HCT116 (cell line): ENCODE measurements around the gene CD70. TPM values are rescaled to one million over a fixed set of nuclear protein-coding genes. Genes with fewer than 3 reads are reported as not detected.

Experiments used
- ATAC-seq: fragments of 200-7000 bp; cut with Tn5 transposase; 2 replicates; pipeline ENCODE4 v1.9.1; 2020; ENCODE audit warnings: mild to moderate bottlenecking, moderate library complexity
- BruUV-seq: library from RNA; stranded (reverse); fragments of 400-500 nt; replicated peaks from 2 replicates; lab custom pipeline; 2021; lab: Mats Ljungman, UMichigan
- CTCF ChIA-PET: fragments of 300-600 bp; sonication (Branson Sonifier 250); formaldehyde crosslinking; loops from one replicate; lab custom pipeline; 2021; ENCODE audit warnings: antibody characterized with exemption; lab: Charles Lee
- POLR2A ChIA-PET: fragments of 300-600, 350-600 bp; sonication (Branson Sonifier 250); formaldehyde crosslinking; loops from one replicate; lab custom pipeline; 2021; ENCODE audit warnings: antibody characterized with exemption; lab: Charles Lee
- RAD21 ChIA-PET, 2 experiments: fragments of 300-600 bp; sonication (Branson Sonifier 250); formaldehyde crosslinking; loops; one replicate each; lab custom pipeline; 2023; ENCODE audit warnings: low total read pairs in 2 of 2; ENCODE audit not compliant: uncharacterized antibody in 2 of 2, unreplicated experiment in 2 of 2, low non-redundant PET in 1 of 2; lab: Charles Lee
- DNase-seq: peaks from one replicate; pipeline ENCODE4 v3.0.0-alpha.2; 2010; ENCODE audit warnings: low read depth, low spot score
- H2AFZ ChIP-seq: fragments of 200-600 bp; shearing (Covaris generic), sonication (generic); 2 replicates; pipeline ENCODE4 v1.6.1; 2017; ENCODE audit warnings: low read depth, mixed run types, mixed read lengths, antibody characterized with exemption, low read length; ENCODE audit not compliant: poor library complexity, severe bottlenecking
- H3K27ac ChIP-seq: 2 replicates; pipeline ENCODE4 v1.5.1; 2012; ENCODE audit warnings: low read depth, low read length
- H3K27me3 ChIP-seq: fragments of 200-600 bp; sonication (generic); 2 replicates; pipeline ENCODE4 v1.6.1; 2016; ENCODE audit warnings: mixed run types, low read length, mixed read lengths; ENCODE audit not compliant: insufficient read depth
- H3K36me3 ChIP-seq, 2 experiments: fragments of 200-500 bp in 1 of 2; fragments of 200-600 bp in 1 of 2; sonication (Bioruptor generic) in 1 of 2; sonication (generic) in 1 of 2; 2 replicates each; pipeline versions ENCODE4 v1.5.1 to v1.6.1; 2014 to 2016; ENCODE audit warnings: low read length in 2 of 2, inconsistent platforms in 1 of 2, mixed read lengths in 1 of 2, mixed run types in 1 of 2; ENCODE audit not compliant: insufficient read depth in 2 of 2, control insufficient read depth in 1 of 2
- H3K4me1 ChIP-seq, 2 experiments: fragments of 200-600 bp in 1 of 2; sonication (generic) in 1 of 2; 2 replicates each; pipeline versions ENCODE4 v1.5.1 to v1.6.1; 2012 to 2017; ENCODE audit warnings: low read length in 2 of 2, inconsistent platforms in 1 of 2, mild to moderate bottlenecking in 1 of 2, mixed read lengths in 1 of 2, mixed run types in 1 of 2, moderate library complexity in 1 of 2; ENCODE audit not compliant: insufficient read depth in 2 of 2, control insufficient read depth in 1 of 2
- H3K4me2 ChIP-seq: fragments of 200-600 bp; sonication (generic); 2 replicates; pipeline ENCODE4 v1.6.1; 2017; ENCODE audit warnings: mixed run types, low read length, mixed read lengths
- H3K4me3 ChIP-seq, 2 experiments: fragments of 200-600 bp in 1 of 2; sonication (generic) in 1 of 2; replicated peaks in 1 of 2; 2 replicates each; pipeline ENCODE4 v1.5.1; 2011 to 2016; ENCODE audit warnings: low read length in 2 of 2, control low read depth in 1 of 2, low read depth in 1 of 2, mild to moderate bottlenecking in 1 of 2, mixed read lengths in 1 of 2, mixed run types in 1 of 2
- H3K79me2 ChIP-seq: fragments of 200-600 bp; sonication (generic); 2 replicates; pipeline ENCODE4 v1.6.1; 2017; ENCODE audit warnings: mild to moderate bottlenecking, mixed run types, low read length, moderate library complexity, mixed read lengths; ENCODE audit not compliant: insufficient read depth
- H3K9ac ChIP-seq: fragments of 200-600 bp; sonication (generic); 2 replicates; pipeline ENCODE4 v1.6.1; 2016; ENCODE audit warnings: low read length, mixed read lengths
- H3K9me2 ChIP-seq: fragments of 200-600 bp; sonication (generic), shearing (Covaris generic); 2 replicates; pipeline ENCODE4 v1.6.1; 2017; ENCODE audit warnings: mixed run types, mild to moderate bottlenecking, moderate library complexity; ENCODE audit not compliant: insufficient read depth
- H3K9me3 ChIP-seq, 2 experiments: fragments of 200-500 bp in 1 of 2; fragments of 200-600 bp in 1 of 2; sonication (Bioruptor generic) in 1 of 2; sonication (generic) in 1 of 2; 2 replicates each; pipeline ENCODE4 v1.6.1; 2014 to 2017; ENCODE audit warnings: low read length in 2 of 2, mixed read lengths in 2 of 2, inconsistent platforms in 1 of 2, low read depth in 1 of 2, mild to moderate bottlenecking in 1 of 2, mixed run types in 1 of 2, moderate library complexity in 1 of 2; ENCODE audit not compliant: control insufficient read depth in 1 of 2, insufficient read depth in 1 of 2
- H4K20me1 ChIP-seq: fragments of 200-600 bp; sonication (generic), shearing (Covaris generic); 2 replicates; pipeline ENCODE4 v1.6.1; 2017; ENCODE audit warnings: mixed run types, mild to moderate bottlenecking, moderate library complexity; ENCODE audit not compliant: insufficient read depth
- ATF3 ChIP-seq: IDR thresholded peaks from 2 replicates; pipeline ENCODE4 v1.6.1; 2012
- CBX3 ChIP-seq: IDR thresholded peaks from 2 replicates; pipeline ENCODE4 v1.6.1; 2012; ENCODE audit warnings: low read depth
- CEBPB ChIP-seq: IDR thresholded peaks from 2 replicates; pipeline ENCODE4 v1.6.1; 2012; ENCODE audit warnings: low read depth
- CTCF ChIP-seq, 3 experiments: fragments of 200-600 bp in 1 of 3; sonication (generic) in 1 of 3; IDR thresholded peaks in 2 of 3; conservative IDR thresholded peaks in 1 of 3; 2 replicates each; pipeline ENCODE4 v1.5.1; 2012 to 2017; ENCODE audit warnings: low read depth in 2 of 3, low read length in 2 of 3, antibody characterized with exemption in 1 of 3, borderline replicate concordance in 1 of 3, control low read depth in 1 of 3, mild to moderate bottlenecking in 1 of 3, mixed read lengths in 1 of 3, mixed run types in 1 of 3, moderate library complexity in 1 of 3; ENCODE audit not compliant: insufficient read depth in 1 of 3
- EGR1 ChIP-seq: IDR thresholded peaks from 2 replicates; pipeline ENCODE4 v1.6.1; 2012; ENCODE audit warnings: low read depth
- ELF1 ChIP-seq: IDR thresholded peaks from 2 replicates; pipeline ENCODE4 v1.6.1; 2012; ENCODE audit warnings: low read depth, borderline replicate concordance
- EZH2phosphoT487 ChIP-seq: fragments of 200-600 bp; IDR thresholded peaks from 2 replicates; pipeline ENCODE4 v1.6.1; 2018; ENCODE audit warnings: antibody characterized with exemption, borderline replicate concordance
- FOSL1 ChIP-seq: IDR thresholded peaks from 2 replicates; pipeline ENCODE4 v1.6.1; 2012; ENCODE audit warnings: low read depth
- JUND ChIP-seq: IDR thresholded peaks from 2 replicates; pipeline ENCODE4 v1.6.1; 2012
- POLR2A ChIP-seq: IDR thresholded peaks from 2 replicates; pipeline ENCODE4 v1.7.0; 2011; ENCODE audit warnings: borderline replicate concordance; ENCODE audit not compliant: insufficient read depth, insufficient read length; ENCODE audit errors: extremely low read depth
- POLR2AphosphoS5 ChIP-seq: IDR thresholded peaks from 2 replicates; pipeline ENCODE4 v1.6.1; 2011; ENCODE audit warnings: mild to moderate bottlenecking, low read depth, low read length, moderate library complexity
- RAD21 ChIP-seq: IDR thresholded peaks from 2 replicates; pipeline ENCODE4 v1.6.1; 2012; ENCODE audit warnings: low read depth, mild to moderate bottlenecking
- SRF ChIP-seq: IDR thresholded peaks from 2 replicates; pipeline ENCODE4 v1.6.1; 2012; ENCODE audit warnings: low read depth
- TCF7L2 ChIP-seq: IDR thresholded peaks from 2 replicates; pipeline ENCODE4 v1.7.0; 2011; ENCODE audit warnings: borderline replicate concordance, inconsistent platforms; ENCODE audit not compliant: insufficient read depth, insufficient read length; ENCODE audit errors: extremely low read depth
- YY1 ChIP-seq: IDR thresholded peaks from 2 replicates; pipeline ENCODE4 v1.6.1; 2011; ENCODE audit warnings: low read length, low read depth, moderate library complexity, mild to moderate bottlenecking; ENCODE audit not compliant: insufficient replicate concordance; ENCODE audit errors: extremely low read depth
- ZFX ChIP-seq: fragments of 450-650 bp; IDR thresholded peaks from 2 replicates; pipeline ENCODE4 v1.6.1; 2017
- ZNF274 ChIP-seq: fragments of 200-500 bp; sonication (Bioruptor generic); IDR thresholded peaks from 2 replicates; pipeline ENCODE4 v1.6.1; 2014; ENCODE audit warnings: mild to moderate bottlenecking, low read depth, low read length, inconsistent platforms
- intact Hi-C: fragments of 100-400 bp; cut with micrococcal nuclease; formaldehyde crosslinking; loops from 2 replicates; pipeline ENCODE4 v1.10.0; 2022
- total RNA-seq: library from RNA; stranded (reverse); gene quantifications from one replicate; pipeline ENCODE4 v1.2.1, GENCODE V29; 2021; ENCODE audit not compliant: unreplicated experiment
- TF ChIP-seq, protein P1 (sequence below): IDR thresholded peaks from 2 replicates; pipeline ENCODE4 v1.6.1; 2012
- TF ChIP-seq, protein P2 (sequence below): IDR thresholded peaks from 2 replicates; pipeline ENCODE4 v1.6.1; 2011; ENCODE audit warnings: mild to moderate bottlenecking, low read length, moderate library complexity; ENCODE audit not compliant: insufficient replicate concordance; ENCODE audit errors: extremely low read depth

CD70 gene
- total RNA-seq, 1 experiment from 2014 or later: 2.1 TPM

GRCh38 chr19:6593651-6594416 lies 2.9 kb upstream of the CD70 start:
- no peaks in the 10 kb centered on the region for H3K9me3 ChIP-seq
- H3K4me3 ChIP-seq: no peak overlapping the region
- intact Hi-C loops: no loop called here
- H3K27ac ChIP-seq: no peak overlapping the region
- no peaks in the 10 kb centered on the region for H3K79me2 ChIP-seq
- no peak for ATAC-seq
- no peak overlapping the region for H3K4me2 ChIP-seq
- RAD21 ChIA-PET: no interaction called here
- no TSS peak for BruUV-seq
- CTCF ChIA-PET: no interaction called here
- no peak overlapping the region for H2AFZ ChIP-seq
- DNase-seq: no peak
- no peaks in the 10 kb centered on the region for H3K9me2 ChIP-seq
- H3K9ac ChIP-seq: no peak overlapping the region
- no peaks in the 10 kb centered on the region for H4K20me1 ChIP-seq
- TF ChIP-seq POLR2AphosphoS5: no peak
- TF ChIP-seq RAD21: no peak
- TF ChIP-seq, protein P1, sequence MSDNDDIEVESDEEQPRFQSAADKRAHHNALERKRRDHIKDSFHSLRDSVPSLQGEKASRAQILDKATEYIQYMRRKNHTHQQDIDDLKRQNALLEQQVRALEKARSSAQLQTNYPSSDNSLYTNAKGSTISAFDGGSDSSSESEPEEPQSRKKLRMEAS: no peak
- TF ChIP-seq YY1: no peak
- no peak for TF ChIP-seq TCF7L2
- TF ChIP-seq, protein P2, sequence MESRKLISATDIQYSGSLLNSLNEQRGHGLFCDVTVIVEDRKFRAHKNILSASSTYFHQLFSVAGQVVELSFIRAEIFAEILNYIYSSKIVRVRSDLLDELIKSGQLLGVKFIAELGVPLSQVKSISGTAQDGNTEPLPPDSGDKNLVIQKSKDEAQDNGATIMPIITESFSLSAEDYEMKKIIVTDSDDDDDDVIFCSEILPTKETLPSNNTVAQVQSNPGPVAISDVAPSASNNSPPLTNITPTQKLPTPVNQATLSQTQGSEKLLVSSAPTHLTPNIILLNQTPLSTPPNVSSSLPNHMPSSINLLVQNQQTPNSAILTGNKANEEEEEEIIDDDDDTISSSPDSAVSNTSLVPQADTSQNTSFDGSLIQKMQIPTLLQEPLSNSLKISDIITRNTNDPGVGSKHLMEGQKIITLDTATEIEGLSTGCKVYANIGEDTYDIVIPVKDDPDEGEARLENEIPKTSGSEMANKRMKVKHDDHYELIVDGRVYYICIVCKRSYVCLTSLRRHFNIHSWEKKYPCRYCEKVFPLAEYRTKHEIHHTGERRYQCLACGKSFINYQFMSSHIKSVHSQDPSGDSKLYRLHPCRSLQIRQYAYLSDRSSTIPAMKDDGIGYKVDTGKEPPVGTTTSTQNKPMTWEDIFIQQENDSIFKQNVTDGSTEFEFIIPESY: no peak
- no peak for TF ChIP-seq EZH2phosphoT487
- TF ChIP-seq ATF3: no peak
- TF ChIP-seq EGR1: no peak
- TF ChIP-seq ZFX: no peak
- no peak for TF ChIP-seq JUND
- no peak for TF ChIP-seq SRF
- no peak for TF ChIP-seq ZNF274
- TF ChIP-seq ELF1: no peak
- no peak for TF ChIP-seq CEBPB
- TF ChIP-seq CTCF (IDR thresholded peaks at IDR 0.05 in 2 of 3, conservative IDR thresholded peaks at IDR 0.05 in 1 of 3; ENCODE audit: borderline replicate concordance in 1 of 3, insufficient read depth in 1 of 3, low read depth in 2 of 3, low read length in 2 of 3): no peak
- no peak for TF ChIP-seq FOSL1
- no peak for TF ChIP-seq POLR2A
- no peak for TF ChIP-seq CBX3
- peaks cover 10 to 30% of the 10 kb centered on the region in 2 experiments for H3K4me1 ChIP-seq
- POLR2A ChIA-PET: interaction anchor here (0.5 kb wide), 1 partner anchor 44 kb away, joined by 3 read pairs; no protein-coding TSS in a partner anchor
- H3K27me3 ChIP-seq: peaks cover 5% of the 10 kb centered on the region; the same call in 1 of the 2 replicates
- H3K36me3 ChIP-seq: no peaks in the 10 kb centered on the region
